CD1c-positive myeloid dendritic cell (primary cell): ENCODE measurements around the gene PDE2A.

Experiments used
- DNase-seq: peaks from one replicate; pipeline ENCODE4 v3.0.0-alpha.2; 2016; ENCODE audit errors: extremely low spot score

The PDE2A gene

DNA sequence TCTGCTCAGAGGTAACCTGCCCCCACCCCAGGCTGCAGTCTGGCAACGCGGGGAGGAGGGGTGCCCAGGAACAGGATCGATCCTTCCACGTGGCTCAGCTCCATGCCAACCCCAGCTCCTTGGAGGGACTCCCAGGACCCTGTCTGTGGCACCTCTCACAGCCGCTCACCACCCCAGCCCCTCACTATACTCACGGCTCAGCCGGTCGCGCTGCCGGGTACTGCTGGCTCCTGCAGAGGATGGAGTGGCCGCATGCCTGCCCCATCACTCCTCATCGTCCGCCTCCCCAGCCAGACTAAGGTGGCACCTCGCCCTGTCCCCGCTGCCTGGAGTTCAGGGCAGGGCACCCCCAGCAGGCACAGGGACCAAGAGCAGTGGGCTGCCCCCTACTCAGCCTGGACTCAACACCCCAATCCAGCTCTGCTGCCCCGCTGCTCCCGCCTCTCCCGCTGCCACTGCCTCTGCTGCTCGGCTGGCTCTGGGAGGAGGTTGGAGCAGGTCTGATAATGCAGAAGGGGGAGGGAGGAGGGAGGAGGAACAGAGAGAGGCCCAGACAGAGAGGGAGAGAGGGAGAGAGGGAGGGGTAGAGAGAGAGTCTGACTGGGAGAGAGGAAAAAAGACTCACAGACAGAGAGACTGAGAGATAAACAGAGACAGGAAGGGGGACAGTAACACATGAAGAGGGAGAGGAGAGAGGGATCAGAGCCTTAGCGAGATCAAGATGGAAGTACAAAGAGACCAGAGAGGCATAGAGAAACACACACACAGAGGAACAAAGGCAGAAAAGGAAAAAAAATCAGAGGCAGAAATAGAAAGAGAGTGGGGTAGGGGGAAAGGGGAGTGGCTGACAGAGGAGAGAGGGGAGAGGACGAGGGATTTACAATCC, at the start of gene PDE2A:
Gene PDE2A, minus strand, starts transcription at position 480 of the 886 bp plus-strand sequence. Its CDS starts 215 bp downstream, at position 265.
- no peak for DNase-seq

GRCh38 chr11:72723508-72723907, 49.3 kb upstream of the PDE2A start:
- DNase-seq: peak; percentile 43

DNA sequence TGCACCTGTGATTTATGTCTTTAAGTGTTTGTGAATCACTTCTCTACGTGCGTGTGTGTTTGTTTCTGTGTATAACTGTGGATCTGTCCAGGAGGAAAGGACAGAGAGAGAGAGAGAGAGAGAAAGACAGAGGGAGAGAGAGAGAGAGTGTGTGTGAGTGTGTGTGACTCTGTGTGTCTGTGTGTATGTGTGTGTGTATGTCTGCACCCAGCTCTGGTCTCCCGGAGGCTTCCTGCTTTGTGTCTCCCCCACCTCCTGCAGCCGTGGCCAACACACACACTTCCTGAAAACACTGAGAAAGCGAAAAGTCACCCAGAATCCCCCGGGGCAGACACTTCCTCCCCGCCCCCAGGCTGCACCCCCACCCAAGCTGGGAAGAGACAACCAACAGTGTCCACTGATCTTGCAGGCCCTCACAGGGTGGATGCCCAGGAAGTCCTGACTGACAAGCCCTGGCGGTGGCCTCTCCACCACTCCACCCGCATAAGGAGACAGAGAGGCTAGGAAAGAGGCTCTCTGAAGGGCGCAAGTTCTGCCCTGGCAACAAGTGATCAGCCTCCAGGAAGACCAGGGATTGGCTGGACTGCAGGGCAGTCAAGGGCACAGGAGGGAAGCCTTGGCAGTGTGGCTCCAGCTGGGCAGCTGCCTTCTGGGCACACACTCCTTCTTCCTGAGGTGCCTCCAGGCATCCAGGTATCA, 48.0 kb upstream of the PDE2A start:
- peak; percentile 96 for DNase-seq

DNA sequence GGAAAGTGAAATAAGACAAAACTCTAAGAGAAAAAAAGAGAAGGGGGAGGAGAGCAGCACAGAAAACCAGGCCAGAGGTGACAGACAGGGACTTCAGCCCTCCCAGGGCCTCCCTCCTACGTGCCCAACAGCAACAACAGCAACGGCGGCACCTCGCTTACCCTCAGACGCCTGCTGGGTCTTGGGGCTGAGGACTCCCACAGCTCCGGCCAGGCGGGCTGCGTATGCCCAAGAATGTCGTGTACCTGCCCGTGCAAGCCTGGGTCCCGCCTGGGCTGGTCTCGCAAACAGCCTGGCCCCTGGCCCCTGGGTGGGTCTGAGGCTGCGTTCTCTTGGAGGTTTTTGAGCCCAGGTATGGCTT, 47.4 kb upstream of the PDE2A start:
- DNase-seq: peak; percentile 57

- DNase-seq: no peak
Measured at GRCh38 chr11:72721276-72721675, 47.1 kb upstream of the PDE2A start.

DNA sequence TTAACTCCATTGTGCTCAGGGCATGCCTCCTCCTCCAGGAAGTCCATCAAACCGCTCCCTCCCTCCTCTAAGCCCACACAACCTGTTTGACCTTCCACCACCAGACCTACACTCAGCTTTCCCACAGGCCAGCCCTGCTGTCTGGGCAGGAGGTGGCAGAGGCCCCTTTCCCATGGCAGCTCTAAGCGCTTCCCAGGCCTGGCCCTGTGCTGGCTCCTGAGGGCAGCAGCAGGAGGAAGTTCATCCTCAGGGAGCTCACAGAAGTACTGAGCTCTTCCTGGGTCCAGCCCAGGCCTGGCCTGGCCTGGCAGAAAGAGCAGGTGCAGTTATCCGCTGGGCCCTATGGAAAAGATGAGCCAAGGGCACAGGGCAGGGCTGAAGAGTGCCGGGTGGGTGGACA, 46.6 kb upstream of the PDE2A start:
- no peak for DNase-seq

GRCh38 chr11:72720047-72720446, 45.8 kb upstream of the PDE2A start:
- peak; percentile 54 for DNase-seq

DNA sequence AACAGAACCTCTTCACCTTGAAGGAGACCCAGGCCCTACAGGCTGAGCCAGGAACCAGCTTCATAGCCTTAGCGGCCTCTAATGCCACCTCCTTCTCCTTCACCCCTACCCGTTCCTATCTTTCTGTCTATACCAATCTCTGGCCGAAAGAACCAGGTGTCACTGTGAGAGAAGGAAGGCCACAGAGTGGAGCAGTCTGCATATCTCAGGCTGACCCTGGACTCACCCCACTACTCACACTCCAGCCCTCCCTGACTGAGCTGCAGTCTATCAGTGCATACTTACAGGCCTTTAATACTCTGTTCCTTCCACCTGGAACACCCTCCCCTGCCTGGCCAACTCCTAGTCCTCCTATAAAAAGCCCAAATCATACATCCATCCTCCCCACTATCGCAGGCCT, 45.3 kb upstream of the PDE2A start:
- DNase-seq: no peak

GRCh38 chr11:72719144-72719543, 44.9 kb upstream of the PDE2A start:
- DNase-seq: peak; percentile 41

- peak; percentile 74 for DNase-seq
Measured at GRCh38 chr11:72718101-72718501, 43.9 kb upstream of the PDE2A start.

DNA sequence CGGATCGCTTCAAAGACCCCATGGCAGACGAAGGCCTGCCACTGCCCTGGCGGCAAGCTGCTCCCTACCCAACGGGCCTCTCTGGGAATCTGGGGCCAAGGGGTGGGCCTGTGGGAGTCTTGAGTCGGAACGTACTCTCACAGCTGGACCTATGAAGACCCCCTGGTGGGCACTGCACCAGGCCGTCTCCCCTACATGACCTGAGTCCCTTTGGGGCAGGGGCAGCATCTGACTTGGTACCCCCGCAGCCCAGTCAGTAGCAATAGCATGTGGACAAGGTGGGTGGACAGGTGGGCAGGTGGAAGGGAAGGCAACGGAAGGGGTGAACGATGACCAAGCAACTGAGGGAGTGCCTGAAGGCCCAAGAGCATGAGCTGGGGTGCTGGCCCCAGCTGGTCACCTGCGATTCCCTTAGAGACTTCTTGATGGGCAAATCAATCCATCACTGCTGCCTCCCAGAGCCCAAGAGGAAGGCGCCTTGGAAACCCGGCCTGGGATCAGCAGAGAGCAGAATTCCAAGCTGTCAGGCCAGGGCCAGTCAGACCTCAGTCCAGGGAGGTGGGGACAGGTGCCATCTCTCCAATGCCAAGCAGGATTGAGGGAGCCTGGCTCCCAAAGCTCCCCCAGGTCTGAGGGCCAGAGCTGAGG, 42.7 kb upstream of the PDE2A start:
- no peak for DNase-seq

GRCh38 chr11:72716290-72716689, 42.1 kb upstream of the PDE2A start:
- no peak for DNase-seq

DNA sequence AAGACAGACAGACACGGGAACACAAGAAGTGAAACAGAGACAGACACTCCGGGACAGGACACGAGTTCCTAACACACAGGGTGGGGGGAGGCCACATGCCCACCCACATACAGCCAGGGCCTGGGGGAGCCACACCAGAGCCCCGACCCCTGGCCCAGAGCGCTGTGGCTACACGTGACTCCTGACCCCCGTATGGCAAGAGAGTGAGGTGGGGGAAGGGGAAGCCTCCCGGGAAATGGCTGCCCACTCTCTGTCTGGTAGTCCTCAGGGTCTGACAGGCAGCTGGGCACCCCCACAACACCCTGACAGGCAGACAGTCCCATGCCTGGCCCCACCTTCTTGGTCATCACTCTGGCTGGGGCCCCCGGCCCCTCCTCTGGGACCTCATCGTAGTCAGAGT, 38.6 kb upstream of the PDE2A start:
- peak; percentile 50 for DNase-seq

DNA sequence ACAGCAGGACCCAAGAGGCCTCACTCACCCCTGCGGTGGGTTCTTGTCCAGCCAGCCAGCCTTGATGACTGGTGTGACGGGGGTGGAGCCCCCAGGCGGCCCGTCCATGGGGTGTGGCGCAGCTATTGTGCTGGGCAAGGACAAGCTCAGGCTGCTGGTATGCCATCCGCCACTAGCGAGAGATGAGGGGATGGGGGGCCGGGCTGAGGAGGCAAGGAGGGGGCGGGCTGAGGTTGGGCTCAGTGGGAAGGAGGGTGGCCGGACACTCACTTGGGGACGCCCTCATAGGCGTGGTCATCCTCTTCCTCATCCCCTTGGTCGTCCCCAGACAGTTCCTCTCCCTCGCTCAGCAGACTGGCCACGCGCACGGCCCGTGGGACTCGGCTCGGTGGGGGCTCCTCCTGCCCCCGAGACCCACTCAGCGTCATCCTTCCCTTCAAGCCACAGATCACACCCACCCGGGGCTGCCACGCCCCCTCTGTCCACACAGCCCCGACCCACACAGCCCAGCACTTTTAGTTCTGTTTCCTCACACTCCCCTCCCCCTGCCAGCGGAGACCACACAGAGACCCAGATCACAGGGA, 38.0 kb upstream of the PDE2A start:
- peak; percentile 92 for DNase-seq

DNA sequence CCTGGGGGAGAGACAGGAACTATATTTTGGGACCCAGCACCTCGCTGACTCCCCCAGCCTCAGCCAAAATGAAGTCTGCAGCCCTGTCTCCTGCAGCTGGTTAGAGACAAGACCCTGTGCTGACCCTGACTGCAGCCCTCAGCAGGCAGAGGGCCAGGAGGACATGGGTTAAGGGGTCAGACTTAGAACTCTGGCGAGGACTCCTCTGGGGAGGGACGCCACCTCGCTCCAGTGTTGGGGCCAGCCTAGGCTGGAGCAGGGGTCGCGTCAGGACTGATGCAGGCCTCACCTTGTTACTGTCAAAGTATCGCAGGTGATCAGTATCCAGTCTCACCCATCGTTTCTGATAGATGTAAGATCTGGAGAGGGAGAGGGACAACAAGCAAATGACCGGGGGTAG, 36.9 kb upstream of the PDE2A start:
- DNase-seq: no peak

DNA sequence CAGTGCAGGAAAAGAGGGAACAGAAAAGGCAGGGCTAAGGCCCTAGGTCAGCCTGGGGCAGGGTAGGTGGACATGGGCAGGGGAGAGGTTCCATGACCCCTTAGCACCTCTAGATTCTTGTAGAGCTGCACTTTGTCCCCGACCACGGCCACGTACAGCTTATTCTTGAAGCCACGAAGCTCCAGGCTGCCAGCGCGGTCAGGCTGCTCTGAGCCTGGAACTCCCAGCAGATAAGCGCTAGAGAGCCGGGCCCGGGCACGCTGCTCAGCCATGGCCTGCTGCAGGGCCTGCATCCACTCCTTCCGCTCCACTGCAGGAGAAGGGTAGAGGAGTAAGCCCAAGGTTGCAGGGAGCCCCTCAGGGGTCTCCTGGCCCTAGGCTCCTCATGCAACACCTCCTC, 36.1 kb upstream of the PDE2A start:
- no peak for DNase-seq

- no peak for DNase-seq
Measured at GRCh38 chr11:72709478-72710238, 35.4 kb upstream of the PDE2A start.

GRCh38 chr11:72707032-72707431, 32.8 kb upstream of the PDE2A start:
- DNase-seq: no peak

- DNase-seq: no peak
Measured at GRCh38 chr11:72706579-72706978, 32.4 kb upstream of the PDE2A start.

- DNase-seq: no peak
Measured at GRCh38 chr11:72705442-72706365, 31.5 kb upstream of the PDE2A start.
